Mesothelial cell of epicardium (in vitro differentiated cells): ENCODE data around the gene NPAT. TPM values are rescaled to one million over a fixed set of nuclear protein-coding genes. Genes with fewer than 3 reads are reported as not detected.

ENCODE experiments used
- DNase-seq, 2 experiments: peaks; one replicate each; pipeline ENCODE4 v3.0.0; 2021; ENCODE audit warnings: low spot score in 2 of 2; ENCODE audit not compliant: unreplicated experiment in 2 of 2
- H3K27ac Mint-ChIP-seq: 2 replicates; pipeline ENCODE4 v1.8.0; 2021; ENCODE audit warnings: mixed read lengths
- H3K27me3 Mint-ChIP-seq: 2 replicates; pipeline ENCODE4 v1.8.0; 2021; ENCODE audit warnings: low read depth, mixed read lengths
- H3K36me3 Mint-ChIP-seq: 2 replicates; pipeline ENCODE4 v1.8.0; 2021; ENCODE audit warnings: mixed read lengths
- H3K4me1 Mint-ChIP-seq: 2 replicates; pipeline ENCODE4 v1.8.0; 2021; ENCODE audit warnings: mixed read lengths
- H3K4me3 Mint-ChIP-seq: 2 replicates; pipeline ENCODE4 v1.8.0; 2021; ENCODE audit warnings: mild to moderate bottlenecking, moderate library complexity, mixed read lengths
- H3K9me3 Mint-ChIP-seq: 2 replicates; pipeline ENCODE4 v1.8.0; 2021; ENCODE audit warnings: mixed read lengths
- CTCF ChIP-seq: fragments of 200-600 bp; sonication (generic); IDR thresholded peaks from one replicate; pipeline ENCODE4 v1.5.0; 2021; ENCODE audit warnings: antibody characterized with exemption; ENCODE audit not compliant: unreplicated experiment
- total RNA-seq: library from RNA; stranded (reverse); gene quantifications from 3 replicates; pipeline ENCODE4 v1.2.1, GENCODE V29; 2021

NPAT gene
- total RNA-seq, 1 donor from 2014 or later, result 18.8 TPM

DNA sequence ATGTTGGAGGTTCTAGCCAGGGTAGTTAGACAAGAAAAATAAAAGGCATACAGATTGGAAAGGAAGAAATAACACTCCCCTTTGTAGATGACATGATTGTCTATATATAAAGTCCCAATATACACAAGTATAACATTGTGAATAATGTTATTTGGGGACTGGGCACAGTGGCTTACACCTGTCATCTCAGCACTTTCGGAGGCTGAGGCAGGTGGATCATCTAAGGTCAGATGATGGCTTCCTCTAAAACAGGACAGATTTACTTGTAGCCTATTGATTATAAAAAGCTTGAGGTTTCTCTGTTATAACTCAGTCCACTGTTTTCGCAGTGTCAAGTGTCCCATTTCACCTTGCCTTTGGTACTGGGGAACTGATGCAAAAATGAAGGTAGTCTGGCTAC, 20.0 kb upstream of the NPAT start:
- TF ChIP-seq CTCF, result no peak
- DNase-seq, result no peak
- Mint-ChIP-seq H3K4me1 (no peaks in the 10 kb centered on the region), H3K4me3 (no peak overlapping the region), H3K9me3 (peaks cover 3% of the 10 kb centered on the region), H3K36me3 (peaks cover 30% of the 10 kb centered on the region), H3K27ac (no peak overlapping the region), H3K27me3 (no peaks in the 10 kb centered on the region)

DNA sequence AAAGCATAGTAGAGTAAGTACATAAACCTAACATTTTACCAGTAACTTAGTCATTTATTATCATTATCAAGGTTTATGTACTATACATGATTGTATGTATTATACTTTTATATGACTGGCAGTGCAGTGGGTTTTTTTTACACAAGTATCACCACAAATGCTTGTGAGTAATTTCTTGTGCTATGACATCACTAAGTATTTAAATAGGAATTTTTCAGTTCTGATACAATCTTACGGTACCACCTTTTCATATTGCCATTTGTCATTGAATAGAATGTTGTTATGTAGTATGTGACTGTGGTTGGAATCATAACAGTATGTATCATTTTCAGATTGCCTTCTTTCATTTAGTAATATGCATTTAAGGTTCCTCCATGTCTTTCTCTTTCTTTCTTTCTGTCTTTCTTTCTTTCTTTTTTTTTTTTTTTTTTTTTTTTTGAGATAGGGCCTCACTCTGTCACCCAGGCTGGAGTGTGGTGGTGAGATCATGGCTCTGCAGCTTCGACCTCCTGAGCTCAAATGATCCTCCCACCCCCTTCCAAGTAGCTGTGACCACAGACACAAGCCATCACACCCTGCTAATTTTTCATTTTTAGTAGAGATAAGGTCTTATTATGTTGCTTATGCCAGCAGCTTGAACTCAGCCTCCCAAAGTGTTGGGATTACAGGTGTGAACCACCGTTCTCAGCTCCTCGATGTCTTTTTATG, 19.0 kb upstream of the NPAT start:
- no peaks in the 10 kb centered on the region for H3K27me3 Mint-ChIP-seq
- H3K36me3 Mint-ChIP-seq, result peaks cover 38% of the 10 kb centered on the region
- no peaks in the 10 kb centered on the region for H3K4me1 Mint-ChIP-seq
- H3K4me3 Mint-ChIP-seq, result no peak overlapping the region
- H3K9me3 Mint-ChIP-seq, result peaks cover 5% of the 10 kb centered on the region
- DNase-seq, result no peak
- H3K27ac Mint-ChIP-seq, result no peak overlapping the region
- no peak for TF ChIP-seq CTCF

DNA sequence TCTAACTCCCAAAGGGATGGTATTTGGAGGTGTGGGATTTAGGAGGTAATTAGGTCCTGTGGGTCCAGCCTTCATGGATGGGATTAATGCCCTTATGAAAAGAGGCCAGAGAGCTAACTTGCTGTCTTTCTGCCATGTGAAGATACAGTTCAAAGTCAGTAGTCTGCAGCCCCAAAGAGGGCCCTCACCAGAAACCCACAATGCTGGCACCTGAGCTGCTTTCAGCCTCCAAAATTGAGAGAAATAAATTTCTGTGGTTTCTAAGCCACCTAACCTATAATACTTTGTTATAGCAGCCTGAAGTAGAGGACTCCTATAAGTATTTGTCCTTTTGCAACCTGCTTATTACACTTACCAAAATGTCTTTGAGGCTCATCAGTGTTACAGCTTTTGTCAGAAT, 16.6 kb upstream of the NPAT start:
- no peak overlapping the region for H3K27ac Mint-ChIP-seq
- no peak for DNase-seq
- peaks cover 5% of the 10 kb centered on the region for H3K9me3 Mint-ChIP-seq
- H3K4me1 Mint-ChIP-seq, result no peaks in the 10 kb centered on the region
- no peaks in the 10 kb centered on the region for H3K27me3 Mint-ChIP-seq
- H3K36me3 Mint-ChIP-seq, result peaks cover 44% of the 10 kb centered on the region
- no peak for TF ChIP-seq CTCF
- no peak overlapping the region for H3K4me3 Mint-ChIP-seq

- H3K4me3 Mint-ChIP-seq, result no peak overlapping the region
- H3K4me1 Mint-ChIP-seq, result no peaks in the 10 kb centered on the region
- H3K27ac Mint-ChIP-seq, result no peak overlapping the region
- H3K36me3 Mint-ChIP-seq, result peaks cover 48% of the 10 kb centered on the region
- DNase-seq, result no peak
- no peaks in the 10 kb centered on the region for H3K27me3 Mint-ChIP-seq
- TF ChIP-seq CTCF, result no peak
- peaks cover 5% of the 10 kb centered on the region for H3K9me3 Mint-ChIP-seq
These were observed 14.6 kb upstream of the NPAT start for GRCh38 chr11:108237058-108237481.

DNA sequence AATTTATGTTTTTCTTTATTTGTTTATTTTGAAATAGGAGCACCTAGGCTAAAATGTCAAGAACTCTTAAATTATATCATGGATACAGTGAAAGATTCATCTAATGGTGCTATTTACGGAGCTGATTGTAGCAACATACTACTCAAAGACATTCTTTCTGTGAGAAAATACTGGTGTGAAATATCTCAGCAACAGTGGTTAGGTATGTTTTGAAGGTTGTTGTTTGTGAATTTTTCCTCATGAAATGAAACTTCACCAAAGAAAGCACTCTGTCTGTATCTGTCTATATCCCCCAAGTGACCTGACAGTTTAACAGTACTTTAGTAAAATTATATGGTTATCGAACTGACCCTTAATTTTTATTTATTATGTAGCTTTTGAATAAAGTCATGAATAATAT, 13.2 kb upstream of the NPAT start:
- no peak for TF ChIP-seq CTCF
- Mint-ChIP-seq H3K4me1 (no peaks in the 10 kb centered on the region), H3K36me3 (peaks cover 49% of the 10 kb centered on the region)

More for the DNA sequence above, 13.2 kb upstream of the NPAT start:
- H3K27ac Mint-ChIP-seq, result no peak overlapping the region
- H3K9me3 Mint-ChIP-seq, result peaks cover 5% of the 10 kb centered on the region
- DNase-seq, result no peak
- H3K4me3 Mint-ChIP-seq, result no peak overlapping the region
- H3K27me3 Mint-ChIP-seq, result no peaks in the 10 kb centered on the region
